ENCODE results near the gene ELF2.
"Not testable (repeated sequence)": the region's sequence is repeated elsewhere in the genome, so short reads cannot be mapped to it uniquely, and the experiment has no call there.

Gene ELF2

GRCh38 chr4:139177869-139178619, 1.0 kb upstream of the ELF2 start:
- peak overlapping the region; percentile 91 for H3K27ac ChIP-seq (ENCODE audit: low read depth, low read length)
- no peaks in the 10 kb centered on the region for H3K27me3 ChIP-seq (ENCODE audit: control insufficient read depth in 1 of 2, insufficient read depth in 2 of 2, low read length in 2 of 2)
- peaks cover 14% of the 10 kb centered on the region for H3K4me1 ChIP-seq (ENCODE audit: insufficient read depth, low read length)
- H3K4me3 ChIP-seq (ENCODE audit: low read depth in 1 of 2, low read length in 2 of 2), result peak overlapping the region; percentile 88 to 98
- peak overlapping the region; percentile 71 for H3K9ac ChIP-seq (ENCODE audit: low read length)
- H3K9me3 ChIP-seq (ENCODE audit: low read length), result no peaks in the 10 kb centered on the region
- H3K36me3 ChIP-seq (ENCODE audit: insufficient read depth, low read length), result no peaks in the 10 kb centered on the region

- H3K36me3 ChIP-seq (ENCODE audit: insufficient read depth, low read length), result no peaks in the 10 kb centered on the region
- H3K27ac ChIP-seq (ENCODE audit: low read depth, low read length), result peak overlapping the region; percentile 100
- H3K9me3 ChIP-seq (ENCODE audit: low read length), result no peaks in the 10 kb centered on the region
- H3K27me3 ChIP-seq (ENCODE audit: control insufficient read depth in 1 of 2, insufficient read depth in 2 of 2, low read length in 2 of 2), result no peaks in the 10 kb centered on the region
- peak overlapping the region; percentile 98 for H3K9ac ChIP-seq (ENCODE audit: low read length)
- peaks cover 24% of the 10 kb centered on the region for H3K4me1 ChIP-seq (ENCODE audit: insufficient read depth, low read length)
- H3K4me3 ChIP-seq (ENCODE audit: low read depth in 1 of 2, low read length in 2 of 2), result peak overlapping the region; percentile 61 to 85
Observed at GRCh38 chr4:139176302-139177048, 543 bp downstream of the ELF2 start.

- Histone ChIP-seq H3K9ac (ENCODE audit: low read length) (peak overlapping the region; percentile 98), H3K4me1 (ENCODE audit: insufficient read depth, low read length) (peaks cover 27% of the 10 kb centered on the region), H3K4me3 (ENCODE audit: low read depth in 1 of 2, low read length in 2 of 2) (peak overlapping the region; percentile 61 to 85), H3K27ac (ENCODE audit: low read depth, low read length) (peak overlapping the region; percentile 100), H3K9me3 (ENCODE audit: low read length) (no peaks in the 10 kb centered on the region), H3K36me3 (ENCODE audit: insufficient read depth, low read length) (no peaks in the 10 kb centered on the region), H3K27me3 (ENCODE audit: control insufficient read depth in 1 of 2, insufficient read depth in 2 of 2, low read length in 2 of 2) (no peaks in the 10 kb centered on the region)
Observed at GRCh38 chr4:139175646-139176301, 1.2 kb downstream of the ELF2 start.

- Histone ChIP-seq H3K4me1 (ENCODE audit: insufficient read depth, low read length) (peaks cover 33% of the 10 kb centered on the region), H3K27ac (ENCODE audit: low read depth, low read length) (no peak overlapping the region), H3K36me3 (ENCODE audit: insufficient read depth, low read length) (no peaks in the 10 kb centered on the region), H3K9ac (ENCODE audit: low read length) (no peak overlapping the region), H3K4me3 (ENCODE audit: low read depth in 1 of 2, low read length in 2 of 2) (no peak overlapping the region), H3K27me3 (ENCODE audit: control insufficient read depth in 1 of 2, insufficient read depth in 2 of 2, low read length in 2 of 2) (no peaks in the 10 kb centered on the region), H3K9me3 (ENCODE audit: low read length) (no peaks in the 10 kb centered on the region)
Observed at GRCh38 chr4:139171876-139172691, 4.9 kb downstream of the ELF2 start.

DNA sequence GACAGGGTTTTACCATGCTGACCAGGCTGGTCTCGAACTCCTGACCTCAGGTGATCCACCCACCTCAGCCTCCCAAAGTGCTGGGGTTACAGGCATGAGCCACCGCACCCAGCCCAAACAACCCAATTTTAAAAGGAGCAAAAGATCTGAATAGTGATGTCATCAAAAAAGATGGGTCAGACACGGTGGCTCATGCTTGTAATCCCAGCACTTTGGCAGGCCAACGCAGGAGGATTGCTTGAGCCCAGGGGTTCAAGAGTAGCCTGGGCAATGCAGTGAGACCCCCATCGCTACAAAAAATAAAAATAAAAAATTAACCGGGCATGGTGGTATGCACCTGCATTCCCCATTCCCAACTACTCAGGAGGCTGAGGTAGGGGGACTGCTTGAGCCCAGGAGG, 6.1 kb downstream of the ELF2 start:
- H3K9ac ChIP-seq (ENCODE audit: low read length), result no peak overlapping the region
- H3K9me3 ChIP-seq (ENCODE audit: low read length), result no peaks in the 10 kb centered on the region
- H3K4me1 ChIP-seq (ENCODE audit: insufficient read depth, low read length), result peaks cover 35% of the 10 kb centered on the region
- H3K27me3 ChIP-seq (ENCODE audit: control insufficient read depth in 1 of 2, insufficient read depth in 2 of 2, low read length in 2 of 2), result no peaks in the 10 kb centered on the region
- no peaks in the 10 kb centered on the region for H3K36me3 ChIP-seq (ENCODE audit: insufficient read depth, low read length)
- H3K27ac ChIP-seq (ENCODE audit: low read depth, low read length), result no peak overlapping the region
- no peak overlapping the region for H3K4me3 ChIP-seq (ENCODE audit: low read depth in 1 of 2, low read length in 2 of 2)

DNA sequence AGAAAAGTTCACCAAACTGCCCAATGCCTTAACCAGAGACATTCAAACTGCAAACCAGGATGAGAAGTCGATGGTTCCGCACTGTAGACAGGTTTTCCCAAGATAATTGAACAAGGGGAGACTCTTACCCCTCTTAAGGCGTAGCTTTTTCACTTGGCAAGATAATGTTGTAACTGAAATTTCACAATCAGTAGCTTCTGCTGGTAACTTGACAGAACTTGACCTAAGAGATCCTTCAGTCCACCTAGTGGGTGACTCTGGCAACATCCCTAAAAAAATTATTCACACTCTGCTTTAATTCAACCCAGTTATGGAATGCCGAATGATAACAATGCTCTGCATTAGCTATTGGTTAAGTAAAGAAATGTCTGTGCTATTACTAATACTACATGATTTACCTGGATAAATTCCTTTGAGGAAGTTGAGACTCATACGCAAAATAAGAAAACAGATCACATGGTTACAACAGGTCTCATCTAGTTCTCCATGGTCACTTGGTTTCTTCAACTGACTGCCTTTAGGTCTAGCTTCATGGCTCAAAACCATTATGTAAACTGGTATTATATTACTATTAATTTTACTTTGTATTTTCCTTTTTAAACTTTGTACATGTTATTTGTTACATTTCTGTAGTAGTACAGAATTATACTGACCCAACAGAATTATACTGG, 9.1 kb downstream of the ELF2 start:
- H3K9ac ChIP-seq (ENCODE audit: low read length), result no peak overlapping the region
- peaks cover 30% of the 10 kb centered on the region for H3K4me1 ChIP-seq (ENCODE audit: insufficient read depth, low read length)
- no peak overlapping the region for H3K4me3 ChIP-seq (ENCODE audit: low read depth in 1 of 2, low read length in 2 of 2)
- H3K9me3 ChIP-seq (ENCODE audit: low read length), result no peaks in the 10 kb centered on the region
- H3K36me3 ChIP-seq (ENCODE audit: insufficient read depth, low read length), result no peaks in the 10 kb centered on the region
- no peak overlapping the region for H3K27ac ChIP-seq (ENCODE audit: low read depth, low read length)
- H3K27me3 ChIP-seq (ENCODE audit: control insufficient read depth in 1 of 2, insufficient read depth in 2 of 2, low read length in 2 of 2), result no peaks in the 10 kb centered on the region

- Histone ChIP-seq H3K27ac (ENCODE audit: low read depth, low read length) (no peak overlapping the region), H3K27me3 (ENCODE audit: control insufficient read depth in 1 of 2, insufficient read depth in 2 of 2, low read length in 2 of 2) (no peaks in the 10 kb centered on the region), H3K36me3 (ENCODE audit: insufficient read depth, low read length) (no peaks in the 10 kb centered on the region), H3K4me3 (ENCODE audit: low read depth in 1 of 2, low read length in 2 of 2) (no peak overlapping the region), H3K9ac (ENCODE audit: low read length) (no peak overlapping the region), H3K9me3 (ENCODE audit: low read length) (no peaks in the 10 kb centered on the region), H3K4me1 (ENCODE audit: insufficient read depth, low read length) (peaks cover 17% of the 10 kb centered on the region)
Observed at GRCh38 chr4:139164731-139165130, 12.3 kb downstream of the ELF2 start.

GRCh38 chr4:139163806-139164206, 13.2 kb downstream of the ELF2 start:
- no peak overlapping the region for H3K9ac ChIP-seq (ENCODE audit: low read length)
- no peaks in the 10 kb centered on the region for H3K9me3 ChIP-seq (ENCODE audit: low read length)
- H3K27ac ChIP-seq (ENCODE audit: low read depth, low read length), result no peak overlapping the region
- no peaks in the 10 kb centered on the region for H3K27me3 ChIP-seq (ENCODE audit: control insufficient read depth in 1 of 2, insufficient read depth in 2 of 2, low read length in 2 of 2)
- no peak overlapping the region for H3K4me3 ChIP-seq (ENCODE audit: low read depth in 1 of 2, low read length in 2 of 2)
- no peaks in the 10 kb centered on the region for H3K36me3 ChIP-seq (ENCODE audit: insufficient read depth, low read length)
- H3K4me1 ChIP-seq (ENCODE audit: insufficient read depth, low read length), result peaks cover 21% of the 10 kb centered on the region

GRCh38 chr4:139157977-139158376, 19.0 kb downstream of the ELF2 start:
- H3K27me3 ChIP-seq (ENCODE audit: control insufficient read depth in 1 of 2, insufficient read depth in 2 of 2, low read length in 2 of 2), result not testable (repeated sequence)

GRCh38 chr4:139154952-139155557, 22.0 kb downstream of the ELF2 start:
- Histone ChIP-seq H3K4me3 (ENCODE audit: low read depth in 1 of 2, low read length in 2 of 2) (no peak overlapping the region), H3K4me1 (ENCODE audit: insufficient read depth, low read length) (peaks cover 9% of the 10 kb centered on the region), H3K36me3 (ENCODE audit: insufficient read depth, low read length) (no peaks in the 10 kb centered on the region), H3K27ac (ENCODE audit: low read depth, low read length) (no peak overlapping the region), H3K27me3 (ENCODE audit: control insufficient read depth in 1 of 2, insufficient read depth in 2 of 2, low read length in 2 of 2) (no peaks in the 10 kb centered on the region), H3K9ac (ENCODE audit: low read length) (no peak overlapping the region), H3K9me3 (ENCODE audit: low read length) (no peaks in the 10 kb centered on the region)

More at GRCh38 chr4:139157977-139158376, 19.0 kb downstream of the ELF2 start:
- H3K9me3 ChIP-seq (ENCODE audit: low read length); H3K4me1 ChIP-seq (ENCODE audit: insufficient read depth, low read length); H3K36me3 ChIP-seq (ENCODE audit: insufficient read depth, low read length); H3K4me3 ChIP-seq (ENCODE audit: low read depth in 1 of 2, low read length in 2 of 2); H3K9ac ChIP-seq (ENCODE audit: low read length); H3K27ac ChIP-seq (ENCODE audit: low read depth, low read length): not testable (repeated sequence)

Measured in muscle layer of colon (tissue), 2 donors.